ENCODE results near the gene BTF3L4.

DNA sequence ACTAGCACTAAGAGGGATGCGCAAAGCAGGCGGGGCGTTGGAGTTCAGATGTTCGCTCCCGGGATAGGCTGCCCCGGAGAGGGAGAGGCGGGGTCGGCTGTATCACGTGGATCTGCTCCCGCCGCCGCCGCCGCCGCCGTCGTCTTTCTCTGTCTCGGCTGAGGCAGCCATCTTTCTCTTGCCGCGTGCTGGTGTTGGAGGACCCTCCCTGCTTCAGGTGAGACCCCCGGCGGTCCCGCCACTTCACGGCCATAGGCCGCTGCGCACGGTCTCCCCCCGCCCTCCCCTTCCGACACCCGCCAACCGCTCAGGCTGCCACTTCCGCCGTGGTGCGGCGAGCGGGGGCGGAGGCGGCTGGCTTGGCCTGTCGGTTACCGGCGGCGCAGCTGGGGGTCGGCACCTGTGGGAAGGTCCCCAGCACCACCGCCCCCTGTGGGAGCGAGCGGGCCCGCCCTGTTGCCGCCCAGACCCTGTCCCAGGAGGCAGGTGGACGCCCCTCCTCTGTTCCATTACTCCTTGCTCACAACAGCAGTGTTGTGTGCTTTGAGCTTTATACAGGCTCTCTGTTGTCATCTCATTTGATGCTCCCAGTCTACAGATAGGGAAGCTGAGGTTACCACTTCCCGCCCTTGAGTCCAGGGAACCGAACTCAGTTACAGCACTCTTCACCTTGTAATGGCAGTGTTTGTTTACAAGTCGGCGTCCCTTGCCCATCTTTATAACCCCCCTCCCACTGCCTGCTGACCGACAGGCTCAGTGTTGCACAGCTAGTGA lies at the start of gene BTF3L4:
- TF ChIP-seq, protein P1, sequence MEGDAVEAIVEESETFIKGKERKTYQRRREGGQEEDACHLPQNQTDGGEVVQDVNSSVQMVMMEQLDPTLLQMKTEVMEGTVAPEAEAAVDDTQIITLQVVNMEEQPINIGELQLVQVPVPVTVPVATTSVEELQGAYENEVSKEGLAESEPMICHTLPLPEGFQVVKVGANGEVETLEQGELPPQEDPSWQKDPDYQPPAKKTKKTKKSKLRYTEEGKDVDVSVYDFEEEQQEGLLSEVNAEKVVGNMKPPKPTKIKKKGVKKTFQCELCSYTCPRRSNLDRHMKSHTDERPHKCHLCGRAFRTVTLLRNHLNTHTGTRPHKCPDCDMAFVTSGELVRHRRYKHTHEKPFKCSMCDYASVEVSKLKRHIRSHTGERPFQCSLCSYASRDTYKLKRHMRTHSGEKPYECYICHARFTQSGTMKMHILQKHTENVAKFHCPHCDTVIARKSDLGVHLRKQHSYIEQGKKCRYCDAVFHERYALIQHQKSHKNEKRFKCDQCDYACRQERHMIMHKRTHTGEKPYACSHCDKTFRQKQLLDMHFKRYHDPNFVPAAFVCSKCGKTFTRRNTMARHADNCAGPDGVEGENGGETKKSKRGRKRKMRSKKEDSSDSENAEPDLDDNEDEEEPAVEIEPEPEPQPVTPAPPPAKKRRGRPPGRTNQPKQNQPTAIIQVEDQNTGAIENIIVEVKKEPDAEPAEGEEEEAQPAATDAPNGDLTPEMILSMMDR (IDR thresholded peaks at IDR 0.05; ENCODE audit: low read length) = no peak
- no peak for TF ChIP-seq EZH2 (optimal IDR thresholded peaks at IDR 0.05; ENCODE audit: low read depth, low read length)

All from MM.1S (cell line).